Measurements from ENCODE around the gene ASIC2.

ASIC2 gene

GRCh38 chr17:32964541-32964940, 328.6 kb downstream of the ASIC2 start:
- no peak for DNase-seq

Data from CD4-positive, alpha-beta T cell treated with Interleukin-12 subunit alpha and Interleukin-12 subunit beta, for 1 hour (primary cell).